WTC11 (cell line): Measurements from ENCODE around the gene PRSS53.

Source experiments
- CREB1 ChIP-seq: sonication (generic); formaldehyde crosslinking; IDR thresholded peaks from 2 replicates; pipeline ENCODE4 v1.8.0; 2023; ENCODE audit warnings: mild to moderate bottlenecking, missing genetic modification reagents
- ESRRA ChIP-seq: sonication (generic); formaldehyde crosslinking; IDR thresholded peaks from 2 replicates; pipeline ENCODE4 v1.8.1; 2022; ENCODE audit warnings: mild to moderate bottlenecking, missing genetic modification reagents, borderline replicate concordance
- FOXJ3 ChIP-seq: sonication (generic); formaldehyde crosslinking; IDR thresholded peaks from 2 replicates; pipeline ENCODE4 v1.9.0; 2021; ENCODE audit warnings: missing genetic modification reagents, mild to moderate bottlenecking, borderline replicate concordance
- TF ChIP-seq, protein P1 (sequence below): fragments of 200-600 bp; IDR thresholded peaks from 2 replicates; pipeline ENCODE4 v1.8.0; 2022; ENCODE audit warnings: antibody characterized with exemption
- TF ChIP-seq, protein P2 (sequence below): sonication (generic); formaldehyde crosslinking; IDR thresholded peaks from 2 replicates; pipeline ENCODE4 v1.8.1; 2022; ENCODE audit warnings: mild to moderate bottlenecking, moderate library complexity, missing genetic modification reagents
- TF ChIP-seq, protein P3 (sequence below): sonication (generic); formaldehyde crosslinking; IDR thresholded peaks from 2 replicates; pipeline ENCODE4 v1.8.0; 2022; ENCODE audit warnings: mild to moderate bottlenecking, missing genetic modification reagents
- TF ChIP-seq, protein P4 (sequence below): sonication (generic); formaldehyde crosslinking; conservative IDR thresholded peaks from 2 replicates; pipeline ENCODE4 v1.8.1; 2022; ENCODE audit warnings: mild to moderate bottlenecking, missing genetic modification reagents
- TF ChIP-seq, protein P5 (sequence below): sonication (generic); formaldehyde crosslinking; IDR thresholded peaks from 2 replicates; pipeline ENCODE4 v1.8.1; 2022; ENCODE audit warnings: low read depth, missing genetic modification reagents, borderline replicate concordance
- TF ChIP-seq, protein P6 (sequence below): sonication (generic); formaldehyde crosslinking; IDR thresholded peaks from 2 replicates; pipeline ENCODE4 v1.8.1; 2023; ENCODE audit warnings: mild to moderate bottlenecking, moderate library complexity, missing genetic modification reagents

DNA sequence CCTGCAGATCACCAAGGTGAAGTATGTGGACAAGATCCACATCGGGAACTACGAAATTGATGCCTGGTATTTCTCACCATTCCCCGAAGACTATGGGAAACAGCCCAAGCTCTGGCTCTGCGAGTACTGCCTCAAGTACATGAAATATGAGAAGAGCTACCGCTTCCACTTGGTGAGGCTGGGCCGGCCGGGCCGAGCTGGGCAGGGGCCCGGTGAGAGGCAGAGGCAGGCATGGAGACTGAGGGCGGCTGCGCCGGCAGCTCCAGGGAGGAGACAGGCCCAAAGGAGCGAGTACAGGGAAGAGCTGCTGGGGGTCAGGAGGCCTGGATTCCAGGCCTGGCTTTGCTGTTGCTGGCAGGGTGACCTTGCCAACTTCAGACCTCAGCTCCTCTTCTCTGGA lies 38.4 kb upstream of the PRSS53 start:
- TF ChIP-seq, protein P1, sequence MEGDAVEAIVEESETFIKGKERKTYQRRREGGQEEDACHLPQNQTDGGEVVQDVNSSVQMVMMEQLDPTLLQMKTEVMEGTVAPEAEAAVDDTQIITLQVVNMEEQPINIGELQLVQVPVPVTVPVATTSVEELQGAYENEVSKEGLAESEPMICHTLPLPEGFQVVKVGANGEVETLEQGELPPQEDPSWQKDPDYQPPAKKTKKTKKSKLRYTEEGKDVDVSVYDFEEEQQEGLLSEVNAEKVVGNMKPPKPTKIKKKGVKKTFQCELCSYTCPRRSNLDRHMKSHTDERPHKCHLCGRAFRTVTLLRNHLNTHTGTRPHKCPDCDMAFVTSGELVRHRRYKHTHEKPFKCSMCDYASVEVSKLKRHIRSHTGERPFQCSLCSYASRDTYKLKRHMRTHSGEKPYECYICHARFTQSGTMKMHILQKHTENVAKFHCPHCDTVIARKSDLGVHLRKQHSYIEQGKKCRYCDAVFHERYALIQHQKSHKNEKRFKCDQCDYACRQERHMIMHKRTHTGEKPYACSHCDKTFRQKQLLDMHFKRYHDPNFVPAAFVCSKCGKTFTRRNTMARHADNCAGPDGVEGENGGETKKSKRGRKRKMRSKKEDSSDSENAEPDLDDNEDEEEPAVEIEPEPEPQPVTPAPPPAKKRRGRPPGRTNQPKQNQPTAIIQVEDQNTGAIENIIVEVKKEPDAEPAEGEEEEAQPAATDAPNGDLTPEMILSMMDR = no peak
- TF ChIP-seq, protein P2, sequence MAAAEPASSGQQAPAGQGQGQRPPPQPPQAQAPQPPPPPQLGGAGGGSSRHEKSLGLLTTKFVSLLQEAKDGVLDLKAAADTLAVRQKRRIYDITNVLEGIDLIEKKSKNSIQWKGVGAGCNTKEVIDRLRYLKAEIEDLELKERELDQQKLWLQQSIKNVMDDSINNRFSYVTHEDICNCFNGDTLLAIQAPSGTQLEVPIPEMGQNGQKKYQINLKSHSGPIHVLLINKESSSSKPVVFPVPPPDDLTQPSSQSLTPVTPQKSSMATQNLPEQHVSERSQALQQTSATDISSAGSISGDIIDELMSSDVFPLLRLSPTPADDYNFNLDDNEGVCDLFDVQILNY = no peak
- TF ChIP-seq CREB1 = no peak
- TF ChIP-seq, protein P3, sequence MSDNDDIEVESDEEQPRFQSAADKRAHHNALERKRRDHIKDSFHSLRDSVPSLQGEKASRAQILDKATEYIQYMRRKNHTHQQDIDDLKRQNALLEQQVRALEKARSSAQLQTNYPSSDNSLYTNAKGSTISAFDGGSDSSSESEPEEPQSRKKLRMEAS (CRISPR knock-in tag) = no peak
- no peak for TF ChIP-seq ESRRA (CRISPR knock-in tag)
- TF ChIP-seq, protein P4, sequence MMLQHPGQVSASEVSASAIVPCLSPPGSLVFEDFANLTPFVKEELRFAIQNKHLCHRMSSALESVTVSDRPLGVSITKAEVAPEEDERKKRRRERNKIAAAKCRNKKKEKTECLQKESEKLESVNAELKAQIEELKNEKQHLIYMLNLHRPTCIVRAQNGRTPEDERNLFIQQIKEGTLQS (CRISPR knock-in tag) = no peak
- TF ChIP-seq, protein P5, sequence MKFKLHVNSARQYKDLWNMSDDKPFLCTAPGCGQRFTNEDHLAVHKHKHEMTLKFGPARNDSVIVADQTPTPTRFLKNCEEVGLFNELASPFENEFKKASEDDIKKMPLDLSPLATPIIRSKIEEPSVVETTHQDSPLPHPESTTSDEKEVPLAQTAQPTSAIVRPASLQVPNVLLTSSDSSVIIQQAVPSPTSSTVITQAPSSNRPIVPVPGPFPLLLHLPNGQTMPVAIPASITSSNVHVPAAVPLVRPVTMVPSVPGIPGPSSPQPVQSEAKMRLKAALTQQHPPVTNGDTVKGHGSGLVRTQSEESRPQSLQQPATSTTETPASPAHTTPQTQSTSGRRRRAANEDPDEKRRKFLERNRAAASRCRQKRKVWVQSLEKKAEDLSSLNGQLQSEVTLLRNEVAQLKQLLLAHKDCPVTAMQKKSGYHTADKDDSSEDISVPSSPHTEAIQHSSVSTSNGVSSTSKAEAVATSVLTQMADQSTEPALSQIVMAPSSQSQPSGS = no peak
- TF ChIP-seq, protein P6, sequence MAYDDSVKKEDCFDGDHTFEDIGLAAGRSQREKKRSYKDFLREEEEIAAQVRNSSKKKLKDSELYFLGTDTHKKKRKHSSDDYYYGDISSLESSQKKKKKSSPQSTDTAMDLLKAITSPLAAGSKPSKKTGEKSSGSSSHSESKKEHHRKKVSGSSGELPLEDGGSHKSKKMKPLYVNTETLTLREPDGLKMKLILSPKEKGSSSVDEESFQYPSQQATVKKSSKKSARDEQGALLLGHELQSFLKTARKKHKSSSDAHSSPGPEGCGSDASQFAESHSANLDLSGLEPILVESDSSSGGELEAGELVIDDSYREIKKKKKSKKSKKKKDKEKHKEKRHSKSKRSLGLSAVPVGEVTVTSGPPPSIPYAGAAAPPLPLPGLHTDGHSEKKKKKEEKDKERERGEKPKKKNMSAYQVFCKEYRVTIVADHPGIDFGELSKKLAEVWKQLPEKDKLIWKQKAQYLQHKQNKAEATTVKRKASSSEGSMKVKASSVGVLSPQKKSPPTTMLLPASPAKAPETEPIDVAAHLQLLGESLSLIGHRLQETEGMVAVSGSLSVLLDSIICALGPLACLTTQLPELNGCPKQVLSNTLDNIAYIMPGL (CRISPR knock-in tag) = no peak
- no peak for TF ChIP-seq FOXJ3
